ENCODE measurements around the gene NIM1K.

Gene NIM1K

GRCh38 chr5:43294226-43294625, 102.2 kb downstream of the NIM1K start:
- ChIA-PET POLR2A (ENCODE audit: low non-redundant PET) (no interaction called here), CTCF (interaction anchor here (0.5 to 0.7 kb wide), 2 partner anchors 68 to 173 kb away, joined by 4 to 5 read pairs; no protein-coding TSS in a partner anchor)
- TF ChIP-seq, protein P1, sequence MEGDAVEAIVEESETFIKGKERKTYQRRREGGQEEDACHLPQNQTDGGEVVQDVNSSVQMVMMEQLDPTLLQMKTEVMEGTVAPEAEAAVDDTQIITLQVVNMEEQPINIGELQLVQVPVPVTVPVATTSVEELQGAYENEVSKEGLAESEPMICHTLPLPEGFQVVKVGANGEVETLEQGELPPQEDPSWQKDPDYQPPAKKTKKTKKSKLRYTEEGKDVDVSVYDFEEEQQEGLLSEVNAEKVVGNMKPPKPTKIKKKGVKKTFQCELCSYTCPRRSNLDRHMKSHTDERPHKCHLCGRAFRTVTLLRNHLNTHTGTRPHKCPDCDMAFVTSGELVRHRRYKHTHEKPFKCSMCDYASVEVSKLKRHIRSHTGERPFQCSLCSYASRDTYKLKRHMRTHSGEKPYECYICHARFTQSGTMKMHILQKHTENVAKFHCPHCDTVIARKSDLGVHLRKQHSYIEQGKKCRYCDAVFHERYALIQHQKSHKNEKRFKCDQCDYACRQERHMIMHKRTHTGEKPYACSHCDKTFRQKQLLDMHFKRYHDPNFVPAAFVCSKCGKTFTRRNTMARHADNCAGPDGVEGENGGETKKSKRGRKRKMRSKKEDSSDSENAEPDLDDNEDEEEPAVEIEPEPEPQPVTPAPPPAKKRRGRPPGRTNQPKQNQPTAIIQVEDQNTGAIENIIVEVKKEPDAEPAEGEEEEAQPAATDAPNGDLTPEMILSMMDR (conservative IDR thresholded peaks at IDR 0.05; ENCODE audit: low read depth) = no peak
- DNase-seq (ENCODE audit: low spot score) = no peak
- no peak overlapping the region for H3K27ac ChIP-seq

DNA sequence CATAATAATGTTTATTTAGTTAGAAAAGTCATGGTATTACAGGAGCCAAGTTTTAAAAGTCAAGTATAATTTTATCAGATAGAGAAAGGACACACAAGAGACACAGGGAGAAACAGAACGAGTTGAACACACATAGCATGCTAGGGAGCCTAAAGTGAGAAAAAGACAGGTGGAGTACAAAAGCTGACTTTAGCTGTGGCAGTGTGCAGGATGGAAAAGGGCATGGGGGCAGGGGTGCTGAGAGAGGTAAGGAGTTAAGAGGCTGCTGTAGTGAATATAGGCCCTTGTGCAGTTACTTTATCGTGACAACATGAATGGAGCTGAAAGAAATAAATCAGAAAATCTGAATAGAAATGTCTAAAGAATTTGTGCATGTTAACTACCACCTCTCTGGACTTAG, 103.2 kb downstream of the NIM1K start:
- TF ChIP-seq, protein P1 (conservative IDR thresholded peaks at IDR 0.05; ENCODE audit: low read depth) = no peak
- no peak for DNase-seq (ENCODE audit: low spot score)
- POLR2A ChIA-PET (ENCODE audit: low non-redundant PET) = no interaction called here
- no peak overlapping the region for H3K27ac ChIP-seq
- CTCF ChIA-PET = interaction anchor here (0.5 to 0.7 kb wide), 2 partner anchors 98 to 1782 kb away, joined by 3 read pairs; no protein-coding TSS in a partner anchor

DNA sequence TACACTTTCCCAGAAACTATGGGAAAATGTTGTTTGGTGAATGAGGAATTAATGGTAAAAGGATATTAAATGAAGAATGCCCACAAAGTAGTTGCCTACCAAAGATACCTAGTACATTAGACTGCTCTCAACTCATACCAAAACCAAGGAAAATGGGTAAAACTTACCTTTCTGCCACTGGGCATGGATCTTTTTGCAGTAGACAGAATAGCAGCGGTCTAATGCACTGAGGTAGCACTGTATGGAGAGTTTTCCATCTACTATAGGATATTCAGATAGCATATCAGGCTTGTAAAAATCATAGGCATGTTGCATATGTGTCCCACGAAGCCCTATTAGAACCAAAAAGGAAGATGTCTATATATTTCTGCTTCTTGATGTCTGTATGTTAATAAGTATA, 104.8 kb downstream of the NIM1K start:
- CTCF ChIA-PET = no interaction called here
- H3K27ac ChIP-seq = no peak overlapping the region
- no peak for DNase-seq (ENCODE audit: low spot score)
- POLR2A ChIA-PET (ENCODE audit: low non-redundant PET) = no interaction called here
- TF ChIP-seq, protein P1 (conservative IDR thresholded peaks at IDR 0.05; ENCODE audit: low read depth) = no peak

GRCh38 chr5:43298443-43298842, 106.4 kb downstream of the NIM1K start:
- POLR2A ChIA-PET (ENCODE audit: low non-redundant PET) = no interaction called here
- H3K27ac ChIP-seq = no peak overlapping the region
- TF ChIP-seq, protein P1 (conservative IDR thresholded peaks at IDR 0.05; ENCODE audit: low read depth) = no peak
- CTCF ChIA-PET = no interaction called here
- no peak for DNase-seq (ENCODE audit: low spot score)

GRCh38 chr5:43300112-43300511, 108.1 kb downstream of the NIM1K start:
- no peak overlapping the region for H3K27ac ChIP-seq
- TF ChIP-seq, protein P1 (conservative IDR thresholded peaks at IDR 0.05; ENCODE audit: low read depth) = no peak
- CTCF ChIA-PET = no interaction called here
- DNase-seq (ENCODE audit: low spot score) = no peak
- POLR2A ChIA-PET (ENCODE audit: low non-redundant PET) = no interaction called here

DNA sequence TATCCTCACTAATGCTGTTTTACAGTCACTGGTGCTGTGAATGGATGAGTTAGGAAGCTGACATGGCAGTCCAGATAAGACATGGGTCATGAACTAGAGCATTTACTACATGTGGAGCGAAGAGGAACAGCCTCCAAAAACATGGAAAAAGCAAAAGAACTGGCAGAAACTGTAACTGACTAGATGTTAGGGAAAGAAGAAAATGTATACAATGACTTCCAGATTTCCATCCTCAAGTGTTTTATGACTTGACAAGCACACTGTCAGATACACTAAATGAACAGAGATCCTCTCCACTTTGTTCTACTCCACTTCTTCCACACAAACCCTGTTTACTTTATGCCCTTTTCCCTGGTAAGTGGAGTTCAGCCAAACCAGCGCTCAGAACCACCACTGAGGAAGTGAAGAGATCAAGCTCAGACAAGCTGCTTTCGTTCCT, 109.6 kb downstream of the NIM1K start:
- DNase-seq (ENCODE audit: low spot score) = no peak
- H3K27ac ChIP-seq = no peak overlapping the region
- ChIA-PET POLR2A (ENCODE audit: low non-redundant PET) (no interaction called here), CTCF (no interaction called here)
- TF ChIP-seq, protein P1 (conservative IDR thresholded peaks at IDR 0.05; ENCODE audit: low read depth) = no peak

GRCh38 chr5:43302481-43302880, 110.5 kb downstream of the NIM1K start:
- no peak overlapping the region for H3K27ac ChIP-seq
- POLR2A ChIA-PET (ENCODE audit: low non-redundant PET) = no interaction called here
- no peak for DNase-seq (ENCODE audit: low spot score)
- TF ChIP-seq, protein P1 (conservative IDR thresholded peaks at IDR 0.05; ENCODE audit: low read depth) = no peak
- CTCF ChIA-PET = no interaction called here

All from RWPE1 (cell line).